AG09319 (cell line): Measurements from ENCODE around the gene UBE2QL1.

Experiments used
- DNase-seq: peaks from one replicate; pipeline ENCODE4 v3.0.0-alpha.2; 2010; ENCODE audit warnings: low read depth; ENCODE audit errors: extremely low read depth
- TF ChIP-seq, protein P1 (sequence below): IDR thresholded peaks from 2 replicates; pipeline ENCODE4 v1.5.1; 2011; ENCODE audit warnings: low read depth, mild to moderate bottlenecking, inconsistent platforms, low read length, moderate library complexity

UBE2QL1 gene

DNA sequence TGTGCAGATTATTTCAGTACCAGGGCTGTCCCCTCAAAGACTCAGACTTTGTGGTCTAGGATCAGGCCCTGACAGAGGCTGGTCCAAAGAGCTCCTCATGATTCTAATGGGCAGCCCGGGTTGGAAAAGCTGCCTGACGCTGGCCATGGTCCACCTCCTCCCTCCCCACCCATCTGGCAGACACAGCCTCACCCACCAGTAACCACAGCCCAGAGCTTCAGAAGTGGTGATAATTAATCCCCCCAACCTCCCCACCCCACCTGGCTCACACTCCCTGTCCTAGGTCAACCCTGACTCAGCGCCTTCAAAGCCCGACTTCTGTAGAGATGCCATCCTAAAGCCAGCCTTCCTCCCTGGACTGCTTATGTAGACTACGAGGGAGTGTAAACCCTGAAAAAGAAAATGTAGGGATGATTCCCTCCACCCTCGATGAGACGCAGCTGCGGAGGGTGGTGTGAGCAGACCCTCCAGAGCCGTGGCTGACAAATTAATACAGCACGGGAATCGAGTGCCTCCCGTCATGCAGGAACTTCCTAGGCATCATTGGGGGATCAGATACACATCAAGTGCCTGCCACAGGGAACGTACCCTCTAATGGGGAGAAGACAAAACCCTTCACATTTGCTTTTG is 7.0 kb downstream of the UBE2QL1 start:
- TF ChIP-seq, protein P1, sequence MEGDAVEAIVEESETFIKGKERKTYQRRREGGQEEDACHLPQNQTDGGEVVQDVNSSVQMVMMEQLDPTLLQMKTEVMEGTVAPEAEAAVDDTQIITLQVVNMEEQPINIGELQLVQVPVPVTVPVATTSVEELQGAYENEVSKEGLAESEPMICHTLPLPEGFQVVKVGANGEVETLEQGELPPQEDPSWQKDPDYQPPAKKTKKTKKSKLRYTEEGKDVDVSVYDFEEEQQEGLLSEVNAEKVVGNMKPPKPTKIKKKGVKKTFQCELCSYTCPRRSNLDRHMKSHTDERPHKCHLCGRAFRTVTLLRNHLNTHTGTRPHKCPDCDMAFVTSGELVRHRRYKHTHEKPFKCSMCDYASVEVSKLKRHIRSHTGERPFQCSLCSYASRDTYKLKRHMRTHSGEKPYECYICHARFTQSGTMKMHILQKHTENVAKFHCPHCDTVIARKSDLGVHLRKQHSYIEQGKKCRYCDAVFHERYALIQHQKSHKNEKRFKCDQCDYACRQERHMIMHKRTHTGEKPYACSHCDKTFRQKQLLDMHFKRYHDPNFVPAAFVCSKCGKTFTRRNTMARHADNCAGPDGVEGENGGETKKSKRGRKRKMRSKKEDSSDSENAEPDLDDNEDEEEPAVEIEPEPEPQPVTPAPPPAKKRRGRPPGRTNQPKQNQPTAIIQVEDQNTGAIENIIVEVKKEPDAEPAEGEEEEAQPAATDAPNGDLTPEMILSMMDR = no peak
- DNase-seq = no peak

DNA sequence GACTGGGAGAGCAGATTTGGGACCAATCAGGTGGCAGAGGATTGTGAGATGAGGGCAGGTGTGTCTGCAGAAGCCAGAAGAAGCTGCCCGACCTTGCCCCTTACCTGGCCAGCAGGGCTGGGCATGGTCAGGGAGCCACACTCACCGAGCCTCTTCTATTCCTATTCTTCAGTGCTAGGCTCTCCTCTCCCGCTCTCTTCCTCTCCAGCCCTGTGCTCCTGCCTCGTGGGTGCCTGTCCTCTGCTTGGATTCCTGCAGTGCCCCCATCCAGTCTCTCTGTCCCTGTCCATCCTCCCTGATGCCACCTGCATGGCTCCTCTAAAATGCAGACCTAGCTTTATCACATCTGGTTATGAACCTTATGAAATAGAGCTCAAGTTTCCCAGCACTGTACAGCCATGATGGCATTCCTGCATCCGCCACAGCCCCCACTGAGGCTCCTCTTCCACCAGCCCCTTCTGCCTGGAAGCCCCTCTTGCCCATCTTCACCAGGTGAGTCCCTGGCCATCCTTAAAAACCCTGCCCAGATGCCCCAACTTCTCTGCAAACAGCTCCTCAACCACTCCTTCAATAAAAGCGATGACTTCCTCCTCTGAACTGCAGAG is 8.2 kb downstream of the UBE2QL1 start:
- TF ChIP-seq, protein P1 = no peak
- DNase-seq = no peak

DNA sequence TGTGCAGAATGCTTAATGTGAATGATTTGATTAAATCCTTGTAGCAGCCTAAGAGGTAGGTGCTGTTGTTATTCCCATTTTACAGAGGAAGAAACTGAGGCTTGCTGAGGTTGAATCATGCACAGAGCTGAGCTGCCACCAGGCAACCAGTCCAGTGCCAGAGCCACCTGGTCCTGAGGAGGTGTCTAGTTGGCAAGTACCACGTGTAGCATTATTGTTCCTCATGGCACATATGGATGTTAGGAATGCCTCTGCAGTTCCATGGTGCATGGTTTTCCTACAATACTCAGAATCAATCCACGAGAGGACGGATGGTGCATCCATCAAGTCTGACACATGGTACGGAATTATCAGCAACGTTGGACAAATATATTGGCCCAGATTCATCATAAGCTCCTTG is 8.9 kb downstream of the UBE2QL1 start:
- no peak for DNase-seq
- TF ChIP-seq, protein P1 = no peak

DNA sequence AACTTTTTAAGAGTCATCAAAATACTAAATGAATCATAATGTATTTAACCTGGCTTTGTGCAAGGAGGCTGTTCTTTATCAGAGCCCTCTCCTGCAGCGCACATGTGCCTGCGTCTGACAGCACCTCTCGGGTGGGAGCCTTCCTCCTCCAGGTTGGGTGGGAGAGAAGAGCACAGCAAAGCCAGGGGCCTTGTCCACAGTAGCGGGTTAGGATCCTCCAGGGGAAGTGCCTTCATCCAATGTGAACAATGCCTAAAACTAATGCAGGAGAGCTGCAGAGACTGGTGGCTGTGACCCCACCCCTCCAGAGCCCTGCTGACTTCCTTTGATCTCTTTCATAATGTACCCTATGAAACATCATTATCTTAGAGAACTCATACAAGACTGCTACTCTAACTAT is 10.2 kb downstream of the UBE2QL1 start:
- TF ChIP-seq, protein P1 = no peak

DNA sequence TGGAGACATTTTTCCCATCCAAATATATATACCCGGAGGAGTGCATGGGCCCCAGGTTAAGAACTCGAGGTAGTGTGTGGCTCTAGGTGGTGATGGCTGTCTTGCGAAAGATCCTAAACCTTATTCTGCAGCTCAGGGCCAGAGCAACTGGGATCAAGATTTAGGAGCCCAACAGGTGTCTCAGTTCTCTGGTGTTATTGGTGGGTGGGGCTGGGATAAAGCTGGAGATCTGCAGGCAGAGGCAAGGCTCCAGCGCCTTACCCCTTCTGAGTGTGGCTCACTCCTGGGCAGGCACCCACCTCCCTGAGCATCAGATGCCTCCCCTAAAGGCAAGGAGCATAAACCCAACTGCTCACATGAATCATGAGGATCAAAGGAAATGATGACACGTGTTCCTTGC is 11.2 kb downstream of the UBE2QL1 start:
- TF ChIP-seq, protein P1 = no peak
- DNase-seq = no peak

More for the DNA sequence above, 10.2 kb downstream of the UBE2QL1 start:
- DNase-seq = no peak

DNA sequence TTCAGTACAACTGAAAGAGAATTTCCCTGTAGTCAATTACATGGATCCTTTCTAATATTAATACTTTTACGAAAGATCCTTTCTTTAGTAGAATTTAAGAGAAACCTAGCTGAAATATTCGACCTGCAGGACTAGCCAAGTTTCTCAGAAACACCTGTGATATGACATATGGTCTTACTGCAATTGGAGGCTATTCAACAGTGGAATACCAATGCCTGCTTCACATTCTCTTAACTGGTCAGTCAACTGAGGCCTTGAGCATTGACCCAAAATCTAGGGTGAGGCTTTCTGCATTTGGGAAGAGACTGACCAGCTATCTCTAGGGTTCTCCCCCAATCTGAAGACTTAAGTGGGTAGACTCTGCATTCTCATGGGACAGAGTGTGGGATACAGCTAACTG is 12.3 kb downstream of the UBE2QL1 start:
- TF ChIP-seq, protein P1 = no peak
- no peak for DNase-seq

DNA sequence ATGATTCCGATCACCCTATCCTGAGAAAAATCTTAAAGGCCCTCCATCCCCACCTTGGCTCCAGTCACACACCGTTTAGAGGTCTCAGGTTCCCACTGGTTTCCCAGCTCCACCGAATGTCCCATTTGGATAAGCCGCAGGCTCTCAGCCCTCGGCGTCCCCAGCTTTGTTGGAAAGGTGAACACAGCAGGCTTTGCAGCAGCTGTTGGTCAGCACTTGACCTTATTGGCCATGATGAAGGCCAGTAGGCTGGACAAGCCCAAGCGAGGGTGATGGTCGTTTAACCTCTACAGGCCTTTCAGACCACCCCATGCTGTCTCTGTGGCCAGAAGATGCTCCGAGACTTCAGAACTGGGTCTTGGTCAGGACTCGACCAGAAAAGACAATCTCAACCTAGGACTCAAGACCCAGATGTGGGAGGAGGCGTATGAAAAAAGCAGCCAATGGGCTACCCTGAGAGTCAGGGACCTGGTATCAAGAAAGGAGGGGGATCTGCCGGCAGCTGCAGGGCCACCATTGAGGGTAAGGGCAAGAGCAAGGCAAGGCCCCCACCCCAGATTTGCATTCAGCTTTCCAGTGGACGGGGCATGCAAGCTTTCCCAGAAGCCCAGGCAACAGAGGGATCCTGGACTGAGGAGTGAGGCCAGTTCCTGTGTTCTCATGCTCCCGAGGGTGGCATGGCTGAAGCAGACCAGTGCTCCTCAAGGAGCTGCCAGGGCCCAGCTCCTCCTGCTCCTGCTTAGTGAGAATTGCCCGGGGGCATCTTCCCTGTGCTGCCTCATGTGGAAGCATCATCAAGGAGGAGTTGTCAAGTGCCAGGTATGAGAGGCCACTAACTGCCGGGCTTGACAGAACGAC is 13.4 kb downstream of the UBE2QL1 start:
- TF ChIP-seq, protein P1 = no peak
- no peak for DNase-seq
